Left cardiac atrium (tissue), 4 donors: Measurements from ENCODE around the gene SPNS2. TPM values are rescaled to one million over a fixed set of nuclear protein-coding genes. Genes with fewer than 3 reads are reported as not detected.

Experiments used
- ATAC-seq, 2 donors: fragments of 200-7000 bp; cut with Tn5 transposase; one replicate each; pipeline ENCODE4 v1.9.1; 2020; ENCODE audit warnings: mild to moderate bottlenecking in 2 of 2, moderate library complexity in 2 of 2
- DNase-seq: peaks from one replicate; pipeline ENCODE4 v3.0.0-alpha.2; 2020
- intact Hi-C, 2 donors: fragments of 100-400 bp; cut with DNase I; formaldehyde crosslinking; loops; one replicate each; pipeline versions ENCODE4 v1.14.1 to v1.15.1; 2022 to 2023
- total RNA-seq, 2 donors: library from RNA; stranded (reverse); fragmentation: NEBNext Ultra II Directional; extraction: Animal tissue kit (Norgen Biotek cat#: 25700); gene quantifications; one replicate each; pipeline ENCODE4 v1.2.1, GENCODE V29; 2021
- donor health status: DM: no; HTN: yes; CAD: no.
- donor health status: DM: no; HTN: yes; CAD: no; lungs with severe emphysema.
- donor health status: DM: yes; HTN: yes; CAD: no.
- donor health status: Dilated cardiomyopathy.

SPNS2 gene
- total RNA-seq, 2 donors from 2014 or later: 14.2 to 23.4 TPM

- no peak for DNase-seq
- ATAC-seq: no peak
- intact Hi-C loops: no loop called here
Measured at GRCh38 chr17:4587195-4587594, 88.5 kb downstream of the SPNS2 start.

GRCh38 chr17:4587803-4588202 is 89.1 kb downstream of the SPNS2 start:
- intact Hi-C loops: no loop called here
- ATAC-seq (peak; percentile 7 to 26), DNase-seq (peak; percentile 71)

GRCh38 chr17:4588391-4588790 is 89.7 kb downstream of the SPNS2 start:
- no peak for ATAC-seq

More at GRCh38 chr17:4588391-4588790, 89.7 kb downstream of the SPNS2 start:
- intact Hi-C loops: no loop called here
- DNase-seq: peak; percentile 58

Other genes with a start within 250 kb of the SPNS2 start
- 10 to 100 TPM; 23.2 to 24.0 TPM for gene ANKFY1, start 234.9 kb upstream of the SPNS2 start, total RNA-seq
- 10 to 100 TPM; 52.7 to 53.4 TPM for gene UBE2G1, start 132.2 kb upstream of the SPNS2 start, total RNA-seq
- under 1 TPM; 0.42 to 0.59 TPM for gene SPNS3, start 64.9 kb upstream of the SPNS2 start, total RNA-seq
- gene MYBBP1A, start 56.5 kb downstream of the SPNS2 start, total RNA-seq: 10 to 100 TPM; 17.6 to 34.9 TPM
- gene GGT6, start 61.7 kb downstream of the SPNS2 start, total RNA-seq: not detected
- gene SMTNL2, start 85.6 kb downstream of the SPNS2 start, total RNA-seq: 10 to 100 TPM; 13.2 to 13.3 TPM
- gene ALOX15, start 142.8 kb downstream of the SPNS2 start, total RNA-seq: 10 to 100 TPM in 1 of 2 donors, 1 to 10 TPM in 1; 4.7 to 11.7 TPM
- 10 to 100 TPM; 36.4 to 38.7 TPM for gene PELP1, start 205.3 kb downstream of the SPNS2 start, total RNA-seq
- gene ARRB2, start 211.8 kb downstream of the SPNS2 start, total RNA-seq: 10 to 100 TPM; 30.7 to 43.5 TPM
- 10 to 100 TPM; 16.9 to 17.6 TPM for gene MED11, start 232.5 kb downstream of the SPNS2 start, total RNA-seq
- under 1 TPM; 0.21 to 0.39 TPM for gene ZMYND15, start 241.0 kb downstream of the SPNS2 start, total RNA-seq
- 1 to 10 TPM; 6.5 to 8.2 TPM for gene CXCL16, start 241.0 kb downstream of the SPNS2 start, total RNA-seq